HTERT RPE-1 (cell line): Measurements from ENCODE around the gene TRIM66.

Experiments
- in situ Hi-C: fragments of 300-500 bp; cut with MboI; formaldehyde crosslinking; loops from 4 replicates; pipeline ENCODE4 v1.14.3; 2020; ENCODE audit warnings: low sequenced_read_pairs

Gene TRIM66

DNA sequence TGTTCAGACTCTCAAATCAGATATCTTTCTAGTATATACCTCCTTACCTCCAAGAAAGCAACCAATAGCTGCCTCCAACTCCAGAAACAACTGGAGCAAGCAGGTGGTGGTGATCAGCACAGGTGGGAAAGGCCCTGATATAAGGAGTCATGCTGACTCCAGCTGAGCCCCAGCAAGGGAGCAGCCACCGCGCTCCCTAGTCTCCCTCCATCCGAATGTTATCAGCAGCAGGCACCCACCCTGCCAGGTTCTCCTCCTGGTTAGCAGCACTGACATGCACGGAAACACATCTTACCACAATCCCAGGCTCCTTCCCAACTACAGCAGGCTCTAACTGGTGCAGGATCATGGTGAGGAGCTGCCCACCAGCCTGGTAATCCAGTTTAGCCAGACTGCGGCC, 69.9 kb downstream of the TRIM66 start:
- in situ Hi-C loops = no loop called here

DNA sequence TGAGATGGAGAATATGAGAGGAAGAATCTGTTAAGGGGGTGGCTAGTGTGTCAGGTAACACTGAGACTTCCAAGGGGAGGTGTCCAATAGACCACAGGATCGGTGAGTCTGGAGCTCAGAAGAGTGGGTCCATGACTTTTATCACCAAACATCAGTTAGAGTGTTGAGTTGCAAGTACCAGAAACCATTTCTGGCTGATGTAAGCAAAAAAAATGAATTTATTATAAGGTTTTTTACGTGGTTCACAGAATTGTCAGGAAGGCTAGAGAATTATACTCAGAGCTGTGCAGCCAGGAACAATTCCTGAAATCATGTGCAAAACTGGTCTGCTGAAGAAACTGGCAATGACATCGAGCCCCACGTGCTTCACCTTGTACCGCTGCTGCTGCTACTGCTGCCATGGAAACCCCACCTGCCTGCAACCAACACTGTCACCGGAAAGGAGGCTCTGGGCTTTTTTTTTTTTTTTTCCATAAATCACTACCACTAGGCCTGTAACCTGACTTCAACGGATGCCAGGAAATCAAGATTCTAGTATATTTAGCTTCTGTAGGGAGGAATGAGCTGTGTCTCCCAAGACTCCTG, 71.8 kb downstream of the TRIM66 start:
- in situ Hi-C loops = no loop called here

DNA sequence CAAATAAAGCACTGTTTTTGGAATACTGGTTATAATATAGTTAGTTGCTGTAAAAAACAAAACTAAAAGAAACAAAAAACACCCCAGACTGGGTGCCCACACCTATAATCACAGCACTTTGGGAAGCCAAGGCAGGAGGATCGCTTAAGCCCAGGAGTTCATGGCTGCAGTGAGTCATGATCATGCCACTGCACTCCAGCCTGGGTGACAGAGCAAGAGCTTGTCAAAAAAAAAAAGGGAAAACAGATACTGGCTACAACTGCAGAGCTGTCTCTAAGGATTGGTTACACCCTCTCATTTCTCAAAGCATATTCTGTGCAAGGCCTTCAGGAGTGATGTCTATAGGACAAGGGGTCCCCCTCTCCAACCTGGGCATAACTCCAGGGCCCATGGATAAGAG, 73.8 kb downstream of the TRIM66 start:
- in situ Hi-C loops = no loop called here

DNA sequence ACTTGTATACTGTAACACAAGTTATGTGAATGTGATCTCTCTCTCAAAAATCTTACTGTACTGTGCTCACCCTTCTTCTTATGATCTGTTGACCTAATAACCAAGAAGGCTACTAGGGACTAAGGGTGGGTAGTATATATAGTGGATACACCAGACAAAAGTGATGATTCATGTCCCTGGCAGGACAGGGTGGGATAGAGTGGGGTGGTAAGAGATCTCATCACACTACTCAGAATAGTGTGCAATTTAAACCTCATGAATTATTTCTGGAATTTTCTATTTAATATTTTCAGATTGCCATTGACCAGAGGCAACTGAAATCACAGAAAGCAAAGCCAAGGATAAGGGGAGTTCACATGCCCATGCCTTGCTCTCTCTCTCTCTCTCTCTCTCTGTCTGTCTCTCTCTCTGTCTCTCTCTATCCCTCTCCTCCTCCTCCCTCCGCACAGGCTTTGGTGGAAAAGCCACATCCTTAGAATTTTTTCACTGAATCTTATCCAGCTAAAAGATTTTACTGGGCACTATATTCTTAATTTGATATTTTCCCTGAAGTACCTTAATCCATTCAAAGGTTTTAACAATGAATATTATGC, 76.4 kb downstream of the TRIM66 start:
- in situ Hi-C loops = no loop called here

DNA sequence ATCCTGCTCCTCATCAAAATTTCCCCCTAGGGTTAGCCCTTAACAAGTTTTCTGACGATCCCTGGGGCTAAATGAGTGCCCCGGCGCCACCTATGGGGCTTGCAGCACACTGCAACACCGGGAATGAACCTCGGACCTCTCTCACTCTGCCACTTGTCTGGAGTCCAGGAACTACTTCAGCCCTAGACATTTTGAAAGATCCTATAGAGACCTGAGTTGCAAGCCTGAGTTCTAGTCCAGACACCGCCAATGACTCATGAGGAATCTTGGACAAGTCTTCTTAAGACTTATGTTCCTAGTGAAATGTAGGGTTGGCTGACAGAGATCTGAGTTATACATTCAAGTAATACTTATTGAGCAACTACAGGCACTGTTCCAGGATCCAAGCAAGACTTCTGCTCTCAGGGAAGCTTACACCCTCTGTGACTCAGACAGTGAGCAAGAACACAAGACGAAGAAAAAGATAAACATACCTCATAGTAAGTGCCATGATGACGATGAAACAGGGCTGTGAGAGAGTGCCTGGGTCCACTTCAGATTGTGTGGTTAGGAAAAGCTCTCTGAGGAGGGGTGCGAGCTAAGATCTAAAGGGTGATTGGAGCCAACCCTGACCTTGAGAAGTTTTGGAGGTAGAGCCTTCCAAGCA, 78.3 kb downstream of the TRIM66 start:
- in situ Hi-C loops = no loop called here

DNA sequence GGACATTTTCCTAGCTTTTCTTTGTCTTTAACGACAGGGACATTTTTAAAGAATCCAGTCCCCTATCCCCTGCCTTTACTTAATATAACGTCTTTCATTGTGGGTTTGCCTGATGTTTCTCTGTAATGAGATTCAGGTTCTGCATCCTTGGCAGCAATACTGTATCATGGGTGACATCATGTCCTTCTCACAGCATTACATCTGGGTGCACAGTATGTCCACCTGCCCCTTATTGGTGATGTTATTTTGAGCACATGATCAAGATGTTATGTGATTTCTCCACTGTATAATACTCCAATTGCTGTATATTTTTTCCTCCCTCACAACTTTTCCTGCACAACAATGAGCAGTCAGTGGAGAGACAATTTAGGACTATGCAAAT, 78.8 kb downstream of the TRIM66 start:
- in situ Hi-C loops = no loop called here

DNA sequence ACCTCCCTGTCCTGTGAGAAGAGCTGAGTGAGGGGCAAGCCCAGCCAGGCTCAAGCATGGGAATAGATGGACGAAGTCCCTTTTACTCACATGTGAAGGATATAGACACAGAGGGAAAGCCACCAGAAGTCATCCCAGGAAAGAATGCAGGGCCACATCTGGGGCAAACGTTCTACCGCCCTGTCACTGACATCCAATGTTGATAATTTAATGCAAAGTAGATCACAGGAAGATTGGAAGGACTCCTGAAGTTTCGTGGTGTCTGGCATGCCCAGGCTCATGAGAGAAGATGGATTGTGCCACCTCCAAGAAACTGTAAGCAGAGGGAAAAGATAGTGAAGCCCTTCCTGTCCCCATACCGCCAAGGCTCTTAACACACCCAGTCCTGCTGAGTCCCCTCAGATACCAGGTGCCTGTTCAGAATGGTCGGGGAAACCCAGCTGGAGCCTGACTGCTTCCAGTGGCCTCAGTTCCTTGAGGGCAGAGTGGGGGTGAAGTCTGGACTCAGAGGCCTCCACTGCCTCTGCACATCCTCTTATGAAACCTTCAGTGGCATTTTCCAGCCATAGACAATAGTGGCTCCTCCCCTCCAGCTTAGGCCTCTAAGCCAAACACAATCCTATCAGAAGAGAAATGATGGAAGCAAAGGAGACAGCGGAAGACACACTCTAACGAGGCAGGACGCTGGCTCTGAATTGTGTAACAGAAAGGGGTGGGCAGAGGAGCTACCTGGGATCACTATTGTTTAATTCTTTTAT, 80.9 kb downstream of the TRIM66 start:
- in situ Hi-C loops = no loop called here

DNA sequence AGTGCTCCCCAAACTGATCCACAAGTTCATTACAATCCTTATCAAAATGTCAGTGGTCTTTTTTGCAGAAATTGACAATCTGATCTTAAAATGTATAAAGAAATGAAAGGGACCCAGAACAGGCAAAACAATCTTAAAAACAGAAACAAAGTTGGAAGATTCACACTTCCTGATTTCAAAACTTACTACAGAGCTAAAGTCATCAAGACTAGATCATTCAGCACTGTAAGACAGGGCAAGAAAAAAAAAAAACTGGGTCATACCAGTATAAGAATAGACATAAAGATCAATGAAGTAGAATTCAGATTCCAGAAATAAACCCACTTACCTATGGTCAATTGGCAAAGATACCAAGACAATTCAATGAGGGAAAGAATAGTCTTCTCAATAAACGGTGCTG, 84.0 kb downstream of the TRIM66 start:
- in situ Hi-C loops = no loop called here

DNA sequence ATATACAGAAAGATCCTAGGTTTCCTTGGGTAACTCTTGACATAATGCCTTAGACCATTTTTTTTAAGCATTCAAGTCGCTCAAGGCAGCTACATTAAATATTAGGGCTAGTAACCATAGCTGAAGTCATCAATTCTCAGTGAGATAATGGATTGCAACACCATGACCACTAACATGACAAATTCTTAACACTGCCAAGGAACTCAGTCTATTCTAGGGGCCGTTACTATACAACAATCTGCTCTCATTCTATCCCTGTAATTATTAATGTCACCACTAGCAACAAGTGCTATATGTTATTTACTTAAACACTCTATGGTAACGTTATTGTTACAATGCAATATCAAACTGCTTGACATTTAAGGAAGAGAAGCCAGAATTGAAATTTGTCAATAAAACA, 85.3 kb downstream of the TRIM66 start:
- in situ Hi-C loops = no loop called here

DNA sequence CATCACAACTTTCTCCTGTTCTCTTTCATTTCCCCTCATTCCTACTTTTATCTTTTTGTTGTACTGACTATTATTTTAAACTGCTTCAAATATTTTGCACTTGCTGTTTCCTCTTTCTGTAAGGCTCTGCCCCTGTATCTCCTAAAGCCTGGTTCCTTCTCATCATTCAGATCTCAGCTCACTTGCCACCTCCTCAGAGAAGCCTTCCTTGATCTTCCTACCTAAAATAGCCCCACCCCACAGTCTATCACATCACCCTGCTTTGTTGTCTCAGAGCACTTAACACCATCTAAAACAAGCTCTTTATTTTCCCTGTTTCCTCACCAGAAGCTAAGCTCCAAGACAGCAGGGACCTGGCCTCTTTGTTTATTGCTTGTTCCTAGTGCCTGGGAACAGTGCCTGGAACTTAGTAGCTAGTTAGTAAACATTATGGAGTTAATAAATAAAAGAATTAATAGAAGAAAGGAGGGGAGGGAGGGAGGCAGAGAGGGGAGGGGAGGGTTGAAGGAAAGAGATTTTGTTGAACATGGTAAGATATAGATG, 85.9 kb downstream of the TRIM66 start:
- in situ Hi-C loops = no loop called here

DNA sequence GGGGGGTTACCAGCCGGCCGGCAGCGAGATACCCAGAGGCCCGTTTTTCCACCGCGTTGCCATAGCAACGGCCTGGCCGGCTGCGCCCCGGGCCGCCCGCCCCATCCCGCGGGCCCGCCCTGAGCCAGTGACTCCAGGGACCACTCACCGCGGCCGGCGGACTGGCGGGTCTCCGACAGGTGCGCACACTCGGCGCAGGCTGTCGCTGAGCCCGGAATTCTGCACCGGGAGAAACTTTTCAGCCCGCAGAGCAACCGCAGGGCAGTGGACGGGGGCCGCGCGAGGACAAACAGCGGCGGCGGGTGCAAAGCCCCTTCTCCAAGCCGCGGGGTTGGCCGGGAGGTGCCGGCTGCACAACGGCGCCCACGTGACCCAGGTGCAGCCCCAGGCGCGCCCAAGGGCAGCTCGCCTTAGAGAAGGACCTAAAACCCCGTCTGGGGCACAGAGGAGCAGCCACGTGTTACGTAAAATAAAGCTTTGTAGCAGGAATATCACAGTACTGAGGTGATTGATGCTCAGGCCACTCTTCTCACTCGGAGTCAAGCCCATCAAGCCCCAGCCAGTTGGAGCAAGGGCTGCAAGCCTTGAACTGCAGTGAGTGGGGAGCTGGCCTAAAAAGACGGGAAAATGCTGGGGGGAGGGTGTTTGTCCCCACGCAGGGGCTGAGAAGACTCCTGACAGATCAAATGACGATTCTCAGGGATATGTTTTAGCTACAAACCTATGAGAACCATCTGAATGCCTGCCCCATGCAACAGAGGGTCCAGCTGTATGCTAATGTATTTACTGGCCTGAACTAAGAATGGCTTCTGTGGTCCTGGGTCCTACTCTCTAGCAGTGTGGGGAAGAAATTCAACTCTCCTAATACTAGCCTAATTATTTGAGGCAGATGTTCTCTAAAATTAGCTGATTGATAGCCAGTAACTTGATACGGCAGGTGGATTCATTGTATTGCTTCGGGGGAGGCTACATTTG, 88.2 kb downstream of the TRIM66 start, which contains the start of gene STK33:
Gene STK33 (minus strand): TSS at position 294 of the 975 bp plus-strand sequence. CDS start 119,323 bp downstream, outside the sequence.
- in situ Hi-C loops = no loop called here

DNA sequence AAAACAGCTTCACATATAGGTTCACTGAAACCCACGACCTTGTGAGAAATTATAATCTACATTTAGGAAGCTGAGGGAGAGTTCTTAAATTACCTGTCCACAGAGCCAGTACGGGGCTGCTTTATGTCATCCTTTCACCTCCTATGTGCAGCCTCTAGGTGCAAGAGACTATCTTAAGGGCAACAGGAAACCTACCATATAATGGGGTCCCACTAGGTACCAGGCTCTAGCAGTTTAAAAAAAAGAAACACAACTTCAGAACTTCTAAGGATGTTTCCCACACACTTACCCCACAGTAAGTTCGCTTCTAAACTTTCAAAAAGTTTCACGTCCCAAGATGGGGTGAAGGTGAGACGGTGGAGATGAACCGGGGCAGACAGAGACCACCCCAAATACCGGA, 89.0 kb downstream of the TRIM66 start:
- in situ Hi-C loops = no loop called here

DNA sequence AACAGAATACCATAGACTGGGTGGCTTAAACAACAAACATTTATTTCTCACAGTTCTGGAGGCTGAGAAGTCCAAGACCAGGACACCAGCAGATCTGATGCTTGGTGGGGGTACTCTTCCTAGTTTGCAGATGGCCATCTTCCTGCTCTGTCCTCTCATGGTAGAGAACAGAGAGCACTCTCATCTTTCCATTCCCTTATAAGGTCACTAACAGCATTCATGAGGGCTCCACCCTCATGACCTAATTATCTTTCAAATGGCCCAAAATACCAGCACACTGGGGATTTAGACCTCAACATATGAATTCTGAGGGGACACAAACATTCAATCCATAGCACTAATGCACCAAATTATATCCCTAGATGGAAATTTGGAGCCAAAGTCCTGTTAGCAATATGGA, 94.5 kb downstream of the TRIM66 start:
- in situ Hi-C loops = no loop called here

DNA sequence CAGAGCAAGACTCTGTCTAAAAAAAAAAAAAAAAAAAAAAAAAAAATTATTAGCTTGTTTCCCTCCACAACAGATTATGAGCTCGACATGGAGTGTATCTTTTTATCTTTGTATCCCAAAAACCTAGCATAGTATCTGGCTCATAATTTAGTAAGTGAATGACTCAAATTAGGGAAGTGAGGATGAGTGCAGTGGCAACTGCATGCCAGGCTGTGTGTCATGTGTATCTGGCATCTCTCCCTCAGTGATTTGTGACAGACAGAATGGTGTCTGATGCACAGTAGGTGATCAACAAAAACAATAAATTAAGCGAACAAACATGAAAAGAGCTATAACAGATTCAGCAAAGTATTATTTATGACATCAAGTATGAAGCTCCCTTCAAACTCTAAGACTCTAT, 95.7 kb downstream of the TRIM66 start:
- in situ Hi-C loops = no loop called here

DNA sequence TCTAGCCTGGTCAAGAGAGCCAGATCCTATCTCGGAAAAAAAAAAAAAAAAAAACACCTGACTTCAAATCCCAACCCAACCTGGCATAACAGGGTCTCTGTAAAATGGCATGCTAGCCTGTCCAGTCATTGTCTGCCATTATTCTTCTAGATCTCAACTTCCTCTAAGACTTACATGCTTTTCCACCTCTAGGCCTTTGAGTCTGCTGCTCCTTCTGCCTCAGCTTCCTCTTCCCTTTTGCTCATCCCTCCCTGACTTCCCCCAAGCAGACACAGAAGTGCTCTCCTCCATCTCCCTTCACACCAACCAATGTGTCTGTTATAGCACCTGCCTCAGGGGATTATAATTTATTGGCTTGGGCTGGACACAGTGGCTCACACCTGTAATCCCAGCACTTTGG, 96.3 kb downstream of the TRIM66 start:
- in situ Hi-C loops = no loop called here

DNA sequence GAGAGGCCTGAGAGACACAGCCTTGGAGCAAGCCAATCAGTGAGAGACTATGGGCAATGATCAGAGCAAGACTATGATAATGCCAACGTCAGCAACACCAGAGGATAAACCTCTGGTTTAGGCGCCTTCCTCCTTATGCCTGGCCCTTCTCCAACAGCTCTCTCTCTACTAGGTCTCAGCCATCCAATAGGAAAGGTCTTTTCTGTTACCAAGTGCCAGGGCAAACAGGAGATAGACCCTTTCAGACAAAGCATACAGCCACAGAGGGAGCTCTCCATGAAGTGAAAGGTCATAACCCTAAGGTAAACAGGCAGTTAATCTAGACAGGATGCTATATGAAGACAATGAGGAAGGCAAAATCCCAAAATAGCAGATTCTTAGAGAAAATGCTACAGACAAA, 98.0 kb downstream of the TRIM66 start:
- in situ Hi-C loops = no loop called here

DNA sequence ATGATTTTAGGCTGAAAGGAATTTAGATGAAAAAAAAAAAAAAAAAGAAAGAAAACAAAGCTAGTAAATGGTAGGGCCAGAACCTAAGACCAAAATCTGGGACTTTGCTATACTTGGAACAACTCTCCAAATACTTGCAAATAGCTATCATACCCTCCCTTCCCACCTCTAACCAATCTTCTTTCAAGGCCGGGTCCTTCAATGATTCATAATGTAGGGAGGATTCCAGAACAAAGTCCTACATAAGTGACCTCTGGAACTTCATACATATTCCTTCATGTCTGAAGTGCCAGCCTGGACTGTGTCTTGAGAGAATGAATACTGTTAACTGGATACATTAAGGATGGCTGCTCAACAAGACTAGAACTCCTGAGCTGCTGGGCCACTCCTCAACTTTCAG, 98.4 kb downstream of the TRIM66 start:
- in situ Hi-C loops = no loop called here

DNA sequence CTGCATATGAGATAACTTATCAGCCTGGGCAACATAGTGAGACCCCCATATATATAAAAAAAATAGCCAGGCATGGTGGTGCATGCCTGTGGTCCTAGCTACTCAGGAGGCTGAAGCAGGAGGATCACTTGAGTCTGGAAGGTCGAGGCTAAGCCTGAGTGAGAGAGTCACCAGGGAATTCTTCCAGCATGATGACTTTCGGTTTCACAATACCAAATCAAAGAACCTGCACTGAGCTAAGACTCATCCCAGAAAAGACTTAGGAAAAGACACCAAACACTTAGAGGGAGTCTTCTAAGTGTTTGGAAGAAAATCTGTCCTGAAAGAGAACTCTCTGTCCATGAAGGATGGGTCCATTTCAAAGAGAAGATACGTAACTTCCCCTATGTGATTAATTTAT, 101.2 kb downstream of the TRIM66 start:
- in situ Hi-C loops = no loop called here

DNA sequence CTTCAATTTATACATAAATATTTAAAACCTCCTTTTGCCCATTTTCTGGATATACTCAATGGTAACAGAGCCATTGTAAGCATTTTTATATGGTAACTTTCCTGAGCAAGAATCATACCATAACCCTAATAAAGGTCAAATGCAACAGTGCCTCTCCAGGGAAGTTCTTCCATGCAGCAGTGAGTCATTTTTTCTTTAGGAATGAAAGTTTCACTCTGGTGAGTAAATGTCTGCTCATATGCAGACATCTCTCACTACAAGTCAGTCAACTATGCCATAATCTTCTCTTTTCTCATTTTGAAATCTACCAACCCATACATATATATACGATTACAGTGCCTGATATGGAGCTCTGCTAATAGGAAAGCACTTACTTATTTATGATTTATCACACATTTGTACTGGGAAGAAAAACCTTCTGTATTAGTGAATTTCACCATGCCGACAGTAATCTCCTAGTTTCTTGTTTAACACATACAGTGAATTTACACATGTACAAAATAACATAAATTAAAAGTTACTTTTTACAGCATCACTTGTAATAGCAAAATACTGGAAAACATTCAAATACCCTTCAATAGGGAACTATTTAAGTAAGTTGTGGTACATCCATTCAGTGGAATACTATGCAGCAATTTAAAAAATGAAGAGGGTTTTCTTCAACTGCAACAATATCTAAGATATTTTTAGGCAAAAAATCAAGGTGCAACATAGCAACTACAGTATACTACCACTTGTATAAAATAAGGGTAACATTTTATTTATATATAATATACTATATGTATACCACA, 104.5 kb downstream of the TRIM66 start:
- in situ Hi-C loops = no loop called here

DNA sequence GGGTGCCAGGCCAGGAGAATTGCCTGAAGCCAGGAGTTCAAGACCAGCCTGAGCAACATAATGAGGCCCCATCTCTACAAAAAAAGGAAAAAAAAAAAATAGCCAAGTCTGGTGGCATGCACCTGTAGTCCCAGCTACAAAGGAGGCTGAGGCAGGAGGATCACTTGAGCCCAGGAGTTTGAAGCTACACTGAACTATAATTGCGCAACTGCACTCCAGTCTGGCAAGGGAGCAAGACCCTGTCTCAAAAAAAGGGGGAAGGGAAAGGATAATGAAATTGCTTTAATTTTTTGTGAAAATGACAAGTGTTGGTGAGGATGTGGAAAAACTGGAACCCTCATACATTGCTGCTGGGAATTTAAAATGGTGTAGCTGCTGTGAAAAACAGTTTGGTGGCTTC, 107.7 kb downstream of the TRIM66 start:
- in situ Hi-C loops = no loop called here
